Esophagus squamous epithelium (tissue), 5 donors: ENCODE data around the gene GUCY2F. TPM values are rescaled to one million over a fixed set of nuclear protein-coding genes. Genes with fewer than 3 reads are reported as not detected.

Experiments used
- DNase-seq: peaks from one replicate; lab custom pipeline; 2025; lab: John Stamatoyannopoulos, UW
- H3K27ac ChIP-seq, 4 donors: fragments of 200-600 bp; sonication (generic); one replicate each; pipeline ENCODE4 v1.5.1; 2016 to 2019; ENCODE audit warnings: mild to moderate bottlenecking in 1 of 4
- H3K27me3 ChIP-seq, 4 donors: fragments of 200-600 bp; sonication (generic); 1 replicate in 3 of 4; 2 replicates in 1 of 4; pipeline versions ENCODE4 v1.5.1 to v1.6.0; 2017 to 2021; ENCODE audit warnings: antibody characterized with exemption in 1 of 4
- H3K36me3 ChIP-seq, 3 donors: fragments of 200-600 bp; sonication (generic); one replicate each; pipeline ENCODE4 v1.5.1; 2016 to 2019
- H3K4me1 ChIP-seq, 3 donors: fragments of 200-600 bp; sonication (generic); one replicate each; pipeline ENCODE4 v1.5.1; 2017 to 2019
- H3K4me3 ChIP-seq, 4 donors: fragments of 200-600 bp; sonication (generic); 1 replicate in 3 of 4; 2 replicates in 1 of 4; pipeline ENCODE4 v1.5.1; 2016 to 2019; ENCODE audit warnings: mild to moderate bottlenecking in 2 of 4, moderate library complexity in 1 of 4
- H3K9me3 ChIP-seq, 3 donors: fragments of 200-600 bp; sonication (generic); one replicate each; pipeline ENCODE4 v1.5.1; 2016 to 2019
- CTCF ChIP-seq, 6 experiments: fragments of 450-650 bp in 4 of 6; fragments of 200-600 bp in 2 of 6; sonication (generic) in 2 of 6; IDR thresholded peaks; one replicate each; pipeline ENCODE4 v1.5.1; 2016 to 2019; ENCODE audit warnings: antibody characterized with exemption in 6 of 6, mild to moderate bottlenecking in 4 of 6, moderate library complexity in 4 of 6
- POLR2A ChIP-seq, 4 donors: fragments of 450-650 bp; IDR thresholded peaks; one replicate each; pipeline ENCODE4 v1.6.1; 2017; ENCODE audit warnings: antibody characterized with exemption in 4 of 4, mild to moderate bottlenecking in 4 of 4, moderate library complexity in 3 of 4
- WGBS, 2 donors: methylation state at CpG; one replicate each; pipeline ENCODE4 v1.1.5; 2018; 5-methylcytosine and 5-hydroxymethylcytosine counted together
- intact Hi-C: fragments of 100-400 bp; cut with DNase I; formaldehyde crosslinking; loops from one replicate; pipeline ENCODE4 v1.15.0; 2022
- total RNA-seq, 4 donors: library from RNA; depleted of rRNA; stranded (reverse); fragments of >200 nt; gene quantifications; one replicate each; pipeline ENCODE4 v1.1.0, GENCODE V29; 2016
- donor health status: DM: yes; HTN: yes; CAD: no.

The GUCY2F gene
- total RNA-seq, 4 donors from 2014 or later, result not detected

GRCh38 chrX:109390556-109390955 lies 91.3 kb downstream of the GUCY2F start:
- 29 to 41% methylated on average over 2 of the region's 2 CpGs for WGBS, 2 donors
- no peaks in the 10 kb centered on the region for H3K36me3 ChIP-seq
- H3K4me3 ChIP-seq, result no peak overlapping the region
- intact Hi-C loops, result no loop called here
- no peaks in the 10 kb centered on the region for H3K9me3 ChIP-seq
- DNase-seq, result no peak
- TF ChIP-seq CTCF (IDR thresholded peaks at IDR 0.05), result no peak
- TF ChIP-seq POLR2A (IDR thresholded peaks at IDR 0.05), result no peak
- no peaks in the 10 kb centered on the region for H3K4me1 ChIP-seq
- H3K27ac ChIP-seq, result no peak overlapping the region
- H3K27me3 ChIP-seq, result no peaks in the 10 kb centered on the region

GRCh38 chrX:109389917-109390316 lies 92.0 kb downstream of the GUCY2F start:
- no peak for DNase-seq
- Histone ChIP-seq H3K36me3 (no peaks in the 10 kb centered on the region), H3K4me1 (no peaks in the 10 kb centered on the region), H3K4me3 (no peak overlapping the region), H3K27me3 (no peaks in the 10 kb centered on the region), H3K27ac (no peak overlapping the region), H3K9me3 (no peaks in the 10 kb centered on the region)
- TF ChIP-seq POLR2A (IDR thresholded peaks at IDR 0.05) (no peak), CTCF (IDR thresholded peaks at IDR 0.05) (no peak)
- intact Hi-C loops, result no loop called here
- WGBS, 2 donors, result 24 to 40% methylated on average over 1 of the region's 1 CpG

DNA sequence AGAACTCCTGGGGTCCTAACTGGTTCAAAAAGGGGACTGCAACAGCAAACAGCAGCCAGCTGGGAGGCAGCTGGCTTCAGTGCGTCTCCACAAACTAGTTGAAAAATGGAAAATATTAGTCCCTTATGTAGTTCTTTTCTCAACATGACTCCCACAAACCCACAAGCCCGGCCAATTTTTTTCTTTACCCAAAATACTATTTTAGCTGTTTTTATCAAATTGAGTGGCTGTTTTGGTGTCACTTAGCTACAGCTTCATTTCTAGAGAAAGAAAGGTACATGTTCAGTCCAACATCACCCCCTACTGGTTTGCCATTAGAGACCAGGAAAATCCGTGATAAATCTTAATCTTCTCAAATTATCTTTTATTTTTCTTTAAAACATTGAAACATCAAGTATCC lies 97.2 kb downstream of the GUCY2F start:
- Histone ChIP-seq H3K4me3 (no peak overlapping the region), H3K4me1 (no peaks in the 10 kb centered on the region), H3K36me3 (no peaks in the 10 kb centered on the region), H3K9me3 (no peaks in the 10 kb centered on the region), H3K27me3 (no peaks in the 10 kb centered on the region), H3K27ac (no peak overlapping the region)
- no peak for DNase-seq
- TF ChIP-seq POLR2A (IDR thresholded peaks at IDR 0.05) (no peak), CTCF (IDR thresholded peaks at IDR 0.05) (peak in 4 of 6 experiments; percentile 20 to 54 (median 28))
- intact Hi-C loops, result no loop called here
- WGBS, 2 donors, result 18 to 37% methylated on average over 3 of the region's 3 CpGs

DNA sequence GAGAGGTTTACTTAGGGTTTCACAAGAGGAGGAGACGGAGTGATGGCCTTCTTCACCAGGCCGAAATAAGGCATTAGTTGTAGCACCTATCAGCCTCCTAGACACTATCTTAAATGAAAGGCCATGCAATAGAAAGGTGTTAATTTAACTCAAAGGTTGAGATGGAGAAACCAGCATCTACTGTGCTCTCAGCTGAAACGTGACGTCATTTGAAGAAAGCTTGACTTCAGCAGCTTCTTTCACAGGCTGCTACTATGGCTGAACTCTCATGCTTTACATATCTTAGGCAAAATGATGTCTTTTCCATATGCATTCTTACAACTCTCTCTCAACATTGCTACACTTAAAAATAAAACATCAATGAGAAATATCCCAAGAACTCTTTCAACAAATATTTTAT lies 99.6 kb downstream of the GUCY2F start:
- Histone ChIP-seq H3K36me3 (no peaks in the 10 kb centered on the region), H3K27ac (no peak overlapping the region), H3K4me1 (no peaks in the 10 kb centered on the region), H3K27me3 (no peaks in the 10 kb centered on the region), H3K9me3 (no peaks in the 10 kb centered on the region), H3K4me3 (no peak overlapping the region)
- WGBS, 2 donors, result 81 to 96% methylated on average over 4 of the region's 4 CpGs
- DNase-seq, result no peak
- intact Hi-C loops, result no loop called here
- TF ChIP-seq POLR2A (IDR thresholded peaks at IDR 0.05) (no peak), CTCF (IDR thresholded peaks at IDR 0.05) (no peak)

- H3K4me1 ChIP-seq, result no peaks in the 10 kb centered on the region
- intact Hi-C loops, result no loop called here
- DNase-seq, result no peak
- H3K27me3 ChIP-seq, result no peaks in the 10 kb centered on the region
- 29 to 82% methylated on average over 1 of the region's 1 CpG for WGBS, 2 donors
- H3K27ac ChIP-seq, result no peak overlapping the region
- H3K4me3 ChIP-seq, result no peak overlapping the region
- no peaks in the 10 kb centered on the region for H3K9me3 ChIP-seq
- no peak for TF ChIP-seq CTCF (IDR thresholded peaks at IDR 0.05)
- TF ChIP-seq POLR2A (IDR thresholded peaks at IDR 0.05), result no peak
- H3K36me3 ChIP-seq, result no peaks in the 10 kb centered on the region
Observed at GRCh38 chrX:109378281-109378680, 103.6 kb downstream of the GUCY2F start.
